Left renal pelvis (tissue), 4 donors: Measurements from ENCODE around the gene PRG2. TPM values are rescaled to one million over a fixed set of nuclear protein-coding genes. Genes with fewer than 3 reads are reported as not detected.

Experiments used
- DNase-seq, 4 donors: peaks; one replicate each; pipeline ENCODE4 v3.0.0-alpha.2; 2013; ENCODE audit warnings: low read depth in 4 of 4, low spot score in 3 of 4
- polyA plus RNA-seq, 4 donors: library from polyadenylated mRNA; unstranded; fragments of 120-200 nt; gene quantifications; one replicate each; pipeline ENCODE4 v1.2.1, GENCODE V29; 2013; ENCODE audit not compliant: insufficient read length in 4 of 4

Gene PRG2
- polyA plus RNA-seq, 4 donors = 0.20 to 2.2 (median 0.78) TPM

GRCh38 chr11:57399221-57399620 lies 8.8 kb upstream of the PRG2 start:
- no peak for DNase-seq

DNA sequence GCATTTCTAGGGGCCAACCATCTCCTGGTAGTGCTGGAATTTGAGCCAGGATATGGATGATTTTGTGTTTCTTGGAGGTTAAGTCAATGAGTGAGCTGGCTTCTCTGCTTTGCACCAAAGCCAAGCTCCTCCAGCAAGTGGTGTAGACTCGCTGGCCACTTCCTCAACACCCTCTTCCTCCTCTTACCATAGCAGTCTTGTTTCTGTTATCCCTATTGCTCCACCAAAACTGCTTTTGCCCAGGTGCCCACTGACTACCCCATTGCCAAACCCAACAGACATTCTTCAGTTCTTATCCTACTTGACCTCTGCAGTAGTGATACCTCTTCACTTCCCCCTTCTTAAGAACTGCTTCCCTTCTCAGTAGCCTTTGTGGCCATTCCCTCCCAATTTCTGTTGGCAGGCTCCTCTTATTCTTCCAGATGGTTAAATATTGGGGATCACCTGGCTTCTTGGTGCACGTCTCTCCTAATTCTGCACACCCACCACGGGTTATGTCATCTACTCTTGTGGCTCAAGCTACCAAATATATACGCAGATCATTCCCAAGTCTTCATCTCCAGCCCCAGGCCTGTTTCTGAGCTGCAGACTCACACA lies 7.0 kb upstream of the PRG2 start:
- no peak for DNase-seq

GRCh38 chr11:57396744-57397143 lies 6.3 kb upstream of the PRG2 start:
- no peak for DNase-seq

DNA sequence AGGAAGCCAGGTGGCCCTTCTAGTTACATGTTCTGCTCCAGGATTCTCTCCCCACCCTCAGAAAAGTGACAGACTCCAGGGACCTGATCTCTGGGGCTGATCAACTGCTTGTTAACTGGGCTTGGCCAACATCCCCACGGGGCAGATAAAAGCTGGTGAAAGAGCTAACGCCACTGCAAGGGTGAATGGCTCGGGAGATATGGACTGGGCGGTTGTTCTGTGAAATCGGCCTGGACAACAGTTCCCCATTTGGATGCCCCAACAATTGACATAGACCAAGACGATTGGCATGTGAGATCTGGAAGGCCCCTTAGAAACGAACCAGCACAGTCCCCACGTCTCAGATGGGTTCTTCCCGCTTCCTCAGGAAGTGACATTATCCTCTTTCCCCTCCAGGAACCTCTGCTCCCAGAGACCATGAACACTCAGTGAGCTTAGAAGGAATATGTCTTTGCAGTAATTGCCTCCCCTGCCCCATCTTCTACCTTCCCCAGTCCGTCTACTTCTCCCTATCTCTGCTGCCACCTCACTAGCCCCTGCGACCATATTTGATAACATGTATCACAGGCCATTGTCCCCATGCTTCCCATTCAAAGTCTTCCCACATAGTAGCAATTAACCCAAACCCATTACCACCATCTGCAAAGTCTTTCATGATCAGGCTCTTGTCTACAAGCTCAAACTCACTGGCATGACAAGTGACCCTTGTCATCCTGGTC lies 5.6 kb upstream of the PRG2 start:
- no peak for DNase-seq

DNA sequence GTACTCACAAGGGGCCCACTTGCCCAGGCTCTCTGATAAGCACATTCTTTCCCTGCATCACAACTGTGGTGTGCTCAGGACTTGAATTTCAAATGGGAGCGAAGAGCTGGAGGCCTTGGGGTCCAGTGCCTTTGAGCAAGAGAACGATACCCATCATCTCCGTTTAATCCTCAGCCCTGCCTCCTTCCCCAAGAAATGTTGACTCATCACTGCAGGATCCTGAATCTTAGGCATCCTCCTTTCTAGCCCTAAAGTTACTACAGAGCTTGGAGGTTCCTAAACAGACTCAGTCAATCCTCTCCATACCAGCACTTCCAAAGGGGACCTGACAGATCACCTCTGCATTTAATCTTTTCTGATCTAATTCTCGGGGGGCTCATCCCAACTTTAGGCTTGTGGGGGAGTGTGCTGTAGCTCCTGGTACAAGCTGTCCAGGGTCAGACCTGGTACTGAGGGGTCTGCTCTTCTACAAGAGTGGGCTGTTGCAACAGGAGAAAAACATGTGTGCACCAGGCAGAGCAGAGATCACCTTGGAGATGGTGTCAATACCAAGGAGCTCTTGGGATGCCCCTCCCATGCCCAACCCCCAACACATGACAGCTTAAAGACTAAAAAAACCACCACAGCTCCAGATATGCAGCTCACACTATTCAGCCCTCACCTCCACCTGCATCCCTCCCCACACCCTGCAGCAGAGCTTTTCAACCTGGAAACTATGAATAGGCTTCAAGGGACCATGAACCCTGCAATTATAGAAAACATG lies 3.9 kb upstream of the PRG2 start:
- no peak for DNase-seq

- DNase-seq = no peak
Observed at GRCh38 chr11:57392763-57393105, 2.3 kb upstream of the PRG2 start.

GRCh38 chr11:57392066-57392762 lies 1.8 kb upstream of the PRG2 start:
- DNase-seq = no peak

- no peak for DNase-seq
Observed at GRCh38 chr11:57391539-57391938, 1.1 kb upstream of the PRG2 start.

GRCh38 chr11:57391111-57391510 lies 661 bp upstream of the PRG2 start:
- DNase-seq = no peak

- no peak for DNase-seq
Observed at GRCh38 chr11:57387289-57388030, 3.0 kb downstream of the PRG2 start.

DNA sequence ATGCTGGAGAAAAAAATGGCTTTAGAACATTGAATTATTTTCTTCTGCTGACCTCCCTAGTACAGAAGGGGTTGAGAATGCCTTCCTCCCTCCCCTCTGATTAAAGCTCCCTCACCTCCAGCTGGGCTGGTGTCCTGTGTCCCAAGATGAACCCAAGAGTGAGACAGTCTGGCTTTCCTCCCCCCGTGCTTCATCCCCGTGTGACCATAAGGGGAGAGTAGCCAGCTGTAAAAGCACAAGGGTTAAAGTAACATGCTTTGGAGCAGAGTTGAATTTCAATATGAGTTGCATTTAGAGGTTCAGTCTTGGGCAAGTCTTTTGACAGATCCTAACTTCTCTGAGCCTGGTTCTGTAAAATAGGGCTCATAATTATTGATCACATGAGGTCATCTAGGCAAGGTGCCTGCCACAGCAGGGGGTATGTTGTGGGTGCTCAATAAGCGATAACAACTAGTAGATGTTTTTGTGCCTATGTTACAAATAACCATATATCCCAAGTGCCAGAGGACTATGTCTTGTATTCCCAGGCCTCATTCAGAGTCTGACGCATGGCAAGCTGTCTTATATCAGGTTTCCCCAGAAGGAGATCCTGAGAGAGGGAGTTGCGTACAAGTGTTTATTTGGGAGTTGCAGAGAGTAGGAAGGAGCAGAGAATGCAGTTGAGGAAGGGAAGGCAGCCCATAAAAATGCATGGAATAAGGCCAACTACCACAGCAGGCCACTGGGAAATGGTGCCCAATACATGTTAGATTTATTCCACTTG lies 4.1 kb downstream of the PRG2 start:
- peak in 2 of 4 donors; percentile 19 to 35 for DNase-seq

GRCh38 chr11:57380975-57381374 lies 9.5 kb downstream of the PRG2 start, which contains the start of gene PRG3:
TSS of gene PRG3 (minus strand) at chr11:57381150. CDS start at chr11:57380708, 442 bp downstream.
- no peak for DNase-seq

DNA sequence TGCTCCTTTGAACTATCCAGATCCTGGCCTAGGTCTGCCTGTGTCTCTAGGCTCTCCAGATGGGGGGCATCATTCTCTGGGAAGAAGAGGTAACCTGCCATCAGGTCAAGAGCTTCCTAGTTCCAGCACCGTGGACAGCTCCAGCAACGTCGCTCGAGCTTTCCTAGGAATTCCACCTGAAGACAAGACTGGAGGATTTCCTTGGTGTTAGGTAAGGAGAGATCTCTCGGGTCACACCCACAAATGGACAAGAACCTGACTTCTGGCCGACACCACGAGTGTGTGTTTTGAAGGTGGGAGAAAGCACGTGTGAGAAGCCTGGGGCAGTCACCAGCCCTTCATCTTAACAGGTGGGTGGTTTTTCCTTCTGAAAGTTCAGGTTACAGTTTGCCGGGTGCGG lies 10.7 kb downstream of the PRG2 start:
- peak in 1 of 4 donors; percentile 21 for DNase-seq

DNA sequence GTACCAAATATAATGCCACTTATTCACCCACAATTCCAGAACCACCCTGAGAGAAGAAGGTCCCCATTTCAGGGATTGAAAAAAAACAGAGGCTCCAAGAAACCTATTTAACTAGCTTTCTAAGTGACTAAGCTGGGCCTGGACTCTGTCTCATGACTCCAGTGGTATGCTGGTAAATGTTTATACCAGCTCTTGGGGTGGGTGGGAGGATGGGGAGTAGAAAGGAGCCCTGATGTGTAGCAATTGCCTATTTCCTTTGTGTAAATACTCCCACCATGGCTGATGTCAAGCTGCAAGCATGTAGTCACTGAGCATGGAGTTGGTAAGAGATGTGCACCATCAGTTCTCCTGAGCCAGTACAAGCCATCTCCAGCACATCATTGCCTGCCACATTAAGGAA lies 12.3 kb downstream of the PRG2 start:
- DNase-seq = no peak

- DNase-seq = no peak
Observed at GRCh38 chr11:57377107-57377506, 13.3 kb downstream of the PRG2 start.

GRCh38 chr11:57376095-57377090 lies 14.1 kb downstream of the PRG2 start:
- no peak for DNase-seq

DNA sequence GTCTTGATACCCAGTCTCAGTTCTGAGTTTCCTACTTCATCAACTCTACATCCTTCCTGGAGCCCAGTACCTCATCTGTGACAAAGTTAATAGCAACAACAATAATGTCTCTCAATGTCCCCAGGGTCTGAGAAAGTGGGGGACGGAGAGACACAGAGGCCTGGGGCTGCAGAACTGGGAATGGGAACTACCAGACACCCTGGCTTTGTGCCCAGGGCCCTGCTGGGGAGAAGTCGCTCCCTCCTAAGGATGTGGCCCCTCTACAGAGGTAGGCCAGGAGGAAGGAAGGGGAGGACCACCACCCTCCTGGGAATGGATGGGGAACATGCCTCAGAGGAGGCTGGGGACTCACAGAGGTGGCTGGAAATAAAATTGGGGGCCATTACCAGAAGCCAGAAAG lies 15.0 kb downstream of the PRG2 start:
- DNase-seq = no peak

DNA sequence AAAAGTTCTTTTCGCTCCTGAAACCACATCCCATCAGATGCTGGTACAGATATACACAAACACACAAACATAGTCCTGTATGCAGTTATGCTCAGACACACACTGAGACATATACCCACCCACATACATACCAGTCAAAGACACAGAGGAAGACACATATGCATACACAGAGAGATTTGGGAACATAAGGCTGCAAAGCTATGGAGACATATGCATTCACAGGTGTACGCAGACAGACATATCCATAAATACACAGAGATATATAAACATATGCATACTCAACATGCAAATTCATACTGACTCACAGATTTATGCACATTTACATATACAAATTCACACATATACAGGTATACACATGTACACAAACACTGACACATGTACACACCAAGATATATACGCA lies 15.5 kb downstream of the PRG2 start:
- DNase-seq = no peak

DNA sequence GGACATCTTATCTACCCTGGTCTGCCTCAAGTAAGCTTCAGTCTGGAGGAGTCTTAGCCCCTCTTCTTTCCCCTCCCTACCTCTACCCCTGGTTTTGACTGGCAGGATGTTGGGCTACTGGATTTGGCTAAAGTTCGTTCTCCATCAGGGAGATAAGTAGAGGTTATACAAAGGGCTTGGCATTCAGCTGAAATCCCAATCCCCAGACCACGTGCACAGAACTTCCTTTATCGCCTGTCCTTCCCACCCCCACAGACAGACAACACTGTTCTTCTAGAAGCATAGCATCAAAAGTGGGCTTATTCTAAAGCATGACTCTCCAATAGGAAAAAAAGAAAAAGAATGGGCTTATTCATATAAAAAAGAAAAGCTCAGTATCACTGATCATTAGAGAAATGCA lies 17.3 kb downstream of the PRG2 start:
- no peak for DNase-seq
